ENCODE measurements around the gene ITGA4.

- TF ChIP-seq POLR2AphosphoS5 (IDR thresholded peaks at IDR 0.05; ENCODE audit: low read depth, low read length), result no peak
- TF ChIP-seq POLR2A (IDR thresholded peaks at IDR 0.05; ENCODE audit: low read depth, low read length), result no peak
These were observed 118.5 kb downstream of the ITGA4 start for GRCh38 chr2:181575650-181576025.

Data from GM12892 (cell line).